ENCODE data around the gene ERICH3. TPM values are rescaled to one million over a fixed set of nuclear protein-coding genes. Genes with fewer than 3 reads are reported as not detected.

Gene ERICH3
- total and polyA plus RNA-seq, 2 donors (not counting 1 experiment from before 2014, with no cell fraction given): 0.17 TPM; not detected in 1

DNA sequence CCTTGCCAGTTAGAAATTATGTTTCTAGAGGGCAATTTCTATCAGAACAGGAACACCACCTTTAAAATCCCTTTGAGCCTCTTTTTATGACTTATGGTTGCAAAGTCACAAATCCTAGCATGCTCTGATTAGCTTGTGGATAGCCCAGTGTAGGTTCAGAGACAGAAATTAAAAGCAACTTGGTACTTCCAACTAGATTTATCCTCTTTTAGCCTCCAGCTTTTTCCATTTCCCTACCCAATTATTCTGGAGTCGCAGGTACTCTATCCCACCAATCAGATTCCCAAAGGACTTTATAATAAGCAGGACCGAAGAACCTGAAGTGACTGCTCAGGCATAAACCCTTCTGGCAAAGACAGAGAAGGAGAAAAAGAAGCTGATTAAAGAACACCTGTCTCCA, 127.8 kb downstream of the ERICH3 start:
- H3K27me3 ChIP-seq (ENCODE audit: control insufficient read depth, insufficient read depth, low read length): no peaks in the 10 kb centered on the region
- H3K9ac ChIP-seq (ENCODE audit: insufficient read depth, low read length): no peak overlapping the region
- no peaks in the 10 kb centered on the region for H3K4me1 ChIP-seq (ENCODE audit: control insufficient read depth, extremely low read depth, insufficient read depth, low read length)
- no peak overlapping the region for H3K27ac ChIP-seq (ENCODE audit: insufficient read depth, low read length)
- TF ChIP-seq, protein P1, sequence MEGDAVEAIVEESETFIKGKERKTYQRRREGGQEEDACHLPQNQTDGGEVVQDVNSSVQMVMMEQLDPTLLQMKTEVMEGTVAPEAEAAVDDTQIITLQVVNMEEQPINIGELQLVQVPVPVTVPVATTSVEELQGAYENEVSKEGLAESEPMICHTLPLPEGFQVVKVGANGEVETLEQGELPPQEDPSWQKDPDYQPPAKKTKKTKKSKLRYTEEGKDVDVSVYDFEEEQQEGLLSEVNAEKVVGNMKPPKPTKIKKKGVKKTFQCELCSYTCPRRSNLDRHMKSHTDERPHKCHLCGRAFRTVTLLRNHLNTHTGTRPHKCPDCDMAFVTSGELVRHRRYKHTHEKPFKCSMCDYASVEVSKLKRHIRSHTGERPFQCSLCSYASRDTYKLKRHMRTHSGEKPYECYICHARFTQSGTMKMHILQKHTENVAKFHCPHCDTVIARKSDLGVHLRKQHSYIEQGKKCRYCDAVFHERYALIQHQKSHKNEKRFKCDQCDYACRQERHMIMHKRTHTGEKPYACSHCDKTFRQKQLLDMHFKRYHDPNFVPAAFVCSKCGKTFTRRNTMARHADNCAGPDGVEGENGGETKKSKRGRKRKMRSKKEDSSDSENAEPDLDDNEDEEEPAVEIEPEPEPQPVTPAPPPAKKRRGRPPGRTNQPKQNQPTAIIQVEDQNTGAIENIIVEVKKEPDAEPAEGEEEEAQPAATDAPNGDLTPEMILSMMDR (conservative IDR thresholded peaks at IDR 0.05 in 1 of 2, IDR thresholded peaks at IDR 0.05 in 1 of 2; ENCODE audit: low read depth in 1 of 2, low read length in 2 of 2): no peak
- TF ChIP-seq EZH2 (IDR thresholded peaks at IDR 0.05; ENCODE audit: low read length, missing control alignments): no peak
- H3K4me2 ChIP-seq (ENCODE audit: extremely low read depth, insufficient read depth, low read length): no peak overlapping the region
- no peak overlapping the region for H3K4me3 ChIP-seq (replicated peaks in 1 of 4; ENCODE audit: control extremely low read depth in 1 of 4, insufficient read depth in 1 of 4, low read depth in 3 of 4, low read length in 4 of 4)
- H4K20me1 ChIP-seq (ENCODE audit: control insufficient read depth, extremely low read depth, insufficient read depth, low read length): no peaks in the 10 kb centered on the region
- no peaks in the 10 kb centered on the region for H3K36me3 ChIP-seq (ENCODE audit: control insufficient read depth, insufficient read depth, low read length)
- no peaks in the 10 kb centered on the region for H3K9me3 ChIP-seq (ENCODE audit: control insufficient read depth, insufficient read depth, low read depth, low read length)
- no peak for DNase-seq (ENCODE audit: low read depth in 2 of 2)
- H3K79me2 ChIP-seq (ENCODE audit: control insufficient read depth, insufficient read depth, low read length): no peaks in the 10 kb centered on the region
- no peak overlapping the region for H2AFZ ChIP-seq (ENCODE audit: low read length)

DNA sequence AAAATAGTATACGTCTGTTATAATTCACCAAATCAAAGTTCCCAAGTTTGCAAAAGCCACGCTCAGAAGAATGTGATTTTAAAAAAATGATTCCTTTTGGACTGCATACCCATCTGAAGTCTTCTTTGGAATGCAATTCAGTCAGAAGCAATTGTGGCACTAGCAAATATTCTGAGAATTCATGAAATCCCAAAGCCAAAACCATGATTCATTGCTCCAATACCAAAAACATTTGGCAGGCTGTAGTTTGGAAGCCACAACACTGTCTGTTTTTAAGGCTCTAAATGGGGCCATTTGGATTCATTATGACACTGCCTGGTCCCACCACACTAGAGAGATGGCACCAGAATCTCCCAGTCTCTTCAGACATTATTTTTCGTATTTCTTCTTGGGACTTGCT, 139.4 kb downstream of the ERICH3 start:
- H3K27ac ChIP-seq (ENCODE audit: insufficient read depth, low read length): no peak overlapping the region
- H3K4me2 ChIP-seq (ENCODE audit: extremely low read depth, insufficient read depth, low read length): no peak overlapping the region
- H3K27me3 ChIP-seq (ENCODE audit: control insufficient read depth, insufficient read depth, low read length): no peaks in the 10 kb centered on the region
- DNase-seq (ENCODE audit: low read depth in 2 of 2): peak in 1 of 2 donors; percentile 91
- no peaks in the 10 kb centered on the region for H3K9me3 ChIP-seq (ENCODE audit: control insufficient read depth, insufficient read depth, low read depth, low read length)
- H3K4me3 ChIP-seq (replicated peaks in 1 of 4; ENCODE audit: control extremely low read depth in 1 of 4, insufficient read depth in 1 of 4, low read depth in 3 of 4, low read length in 4 of 4): no peak overlapping the region
- TF ChIP-seq, protein P1 (conservative IDR thresholded peaks at IDR 0.05 in 1 of 2, IDR thresholded peaks at IDR 0.05 in 1 of 2; ENCODE audit: low read depth in 1 of 2, low read length in 2 of 2): no peak
- H4K20me1 ChIP-seq (ENCODE audit: control insufficient read depth, extremely low read depth, insufficient read depth, low read length): no peaks in the 10 kb centered on the region
- no peaks in the 10 kb centered on the region for H3K79me2 ChIP-seq (ENCODE audit: control insufficient read depth, insufficient read depth, low read length)
- H3K36me3 ChIP-seq (ENCODE audit: control insufficient read depth, insufficient read depth, low read length): no peaks in the 10 kb centered on the region
- H3K4me1 ChIP-seq (ENCODE audit: control insufficient read depth, extremely low read depth, insufficient read depth, low read length): no peaks in the 10 kb centered on the region
- H2AFZ ChIP-seq (ENCODE audit: low read length): no peak overlapping the region
- no peak overlapping the region for H3K9ac ChIP-seq (ENCODE audit: insufficient read depth, low read length)

DNA sequence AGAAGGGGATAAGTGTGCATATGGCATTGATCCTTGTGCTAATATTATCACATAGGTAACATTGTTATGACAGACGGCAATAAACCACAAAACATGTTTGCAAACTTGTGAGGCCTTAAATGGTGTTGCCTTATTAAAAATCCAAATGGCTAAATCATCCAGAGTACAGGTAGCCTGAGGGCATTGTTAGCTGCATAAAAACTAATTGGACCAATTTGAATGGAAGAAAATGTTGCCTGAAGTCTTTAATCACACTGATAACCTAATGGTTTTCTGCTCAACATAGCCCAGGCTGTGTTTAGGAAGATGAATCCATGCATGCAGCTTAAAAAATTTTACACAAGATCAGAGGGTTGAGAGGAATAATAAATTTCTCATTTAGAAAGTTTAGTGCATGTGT, 141.8 kb downstream of the ERICH3 start:
- TF ChIP-seq, protein P1 (conservative IDR thresholded peaks at IDR 0.05 in 1 of 2, IDR thresholded peaks at IDR 0.05 in 1 of 2; ENCODE audit: low read depth in 1 of 2, low read length in 2 of 2): no peak
- TF ChIP-seq EZH2 (IDR thresholded peaks at IDR 0.05; ENCODE audit: low read length, missing control alignments): no peak
- H3K27me3 ChIP-seq (ENCODE audit: control insufficient read depth, insufficient read depth, low read length): no peaks in the 10 kb centered on the region
- DNase-seq (ENCODE audit: low read depth in 2 of 2): no peak
- H3K79me2 ChIP-seq (ENCODE audit: control insufficient read depth, insufficient read depth, low read length): no peaks in the 10 kb centered on the region
- H3K4me3 ChIP-seq (replicated peaks in 1 of 4; ENCODE audit: control extremely low read depth in 1 of 4, insufficient read depth in 1 of 4, low read depth in 3 of 4, low read length in 4 of 4): no peak overlapping the region
- H3K9ac ChIP-seq (ENCODE audit: insufficient read depth, low read length): no peak overlapping the region
- no peaks in the 10 kb centered on the region for H3K36me3 ChIP-seq (ENCODE audit: control insufficient read depth, insufficient read depth, low read length)
- no peak overlapping the region for H3K4me2 ChIP-seq (ENCODE audit: extremely low read depth, insufficient read depth, low read length)
- H3K9me3 ChIP-seq (ENCODE audit: control insufficient read depth, insufficient read depth, low read depth, low read length): no peaks in the 10 kb centered on the region
- H3K27ac ChIP-seq (ENCODE audit: insufficient read depth, low read length): no peak overlapping the region
- H4K20me1 ChIP-seq (ENCODE audit: control insufficient read depth, extremely low read depth, insufficient read depth, low read length): no peaks in the 10 kb centered on the region
- no peaks in the 10 kb centered on the region for H3K4me1 ChIP-seq (ENCODE audit: control insufficient read depth, extremely low read depth, insufficient read depth, low read length)
- H2AFZ ChIP-seq (ENCODE audit: low read length): no peak overlapping the region
